Inflammatory macrophage (primary cell): Measurements from ENCODE around the gene NAXD.
"Not testable (repeated sequence)": the region's sequence is repeated elsewhere in the genome, so short reads cannot be mapped to it uniquely, and the experiment has no call there.

Source experiments
- DNase-seq, 2 donors: peaks; one replicate each; pipeline ENCODE4 v3.0.0-alpha.2; 2020 to 2022

The NAXD gene

DNA sequence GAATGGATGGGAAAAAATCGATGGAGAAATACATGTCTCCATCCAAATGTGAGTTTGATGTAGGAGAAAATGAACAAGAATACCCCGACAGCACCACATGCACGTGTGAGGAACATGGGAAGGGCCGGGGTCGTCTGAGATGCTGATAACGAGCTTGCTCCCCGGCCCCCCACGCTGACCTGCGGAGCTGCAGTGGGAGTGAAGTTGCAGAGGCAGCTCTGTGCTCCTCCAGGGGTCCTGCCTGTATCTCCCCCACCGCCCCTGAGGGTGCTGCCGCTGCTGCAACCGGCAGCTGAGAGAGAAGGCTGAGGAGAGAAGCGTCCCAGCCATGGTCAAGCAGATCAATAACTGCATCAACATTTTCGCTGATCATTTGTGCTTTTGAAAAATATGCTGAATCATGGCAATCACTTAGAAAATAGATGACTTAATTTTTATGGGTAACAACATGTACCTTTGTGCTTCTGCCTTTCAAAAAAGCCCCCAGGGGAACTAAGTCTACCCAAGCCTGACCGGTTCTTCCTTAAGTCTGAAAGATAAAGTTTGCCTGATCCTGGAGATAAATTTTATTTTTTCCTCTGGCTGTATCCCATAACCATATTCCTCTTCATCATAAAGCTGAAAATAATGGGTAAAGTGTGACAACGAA, 18.2 kb upstream of the NAXD start:
- DNase-seq = no peak

DNA sequence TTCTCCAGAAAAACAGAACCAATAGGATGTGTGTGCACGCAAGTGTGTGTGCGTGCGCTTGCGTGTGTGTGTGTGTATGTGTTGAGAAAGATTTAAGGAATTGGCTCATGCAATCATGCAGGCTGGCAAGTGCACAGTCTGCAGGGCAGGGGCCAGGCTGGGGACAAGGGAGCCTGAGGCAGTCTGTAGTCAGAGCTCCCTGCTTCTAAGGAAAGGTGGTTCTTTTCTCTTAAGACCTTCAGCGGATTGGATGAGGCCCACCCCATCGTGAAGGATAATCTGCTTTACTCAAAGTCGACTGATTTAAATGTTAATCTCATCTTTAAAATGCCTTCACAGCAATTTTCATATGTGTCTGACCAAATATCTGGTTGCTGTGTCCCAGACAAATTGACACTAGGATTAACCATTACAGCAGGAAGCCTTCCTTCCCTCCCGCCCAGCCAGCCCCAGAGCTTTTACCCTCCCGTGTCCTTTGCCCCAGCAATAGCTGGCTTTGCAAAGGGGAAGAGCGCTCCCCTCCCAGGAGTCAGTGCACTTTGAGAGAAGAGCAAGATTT, 15.0 kb upstream of the NAXD start:
- no peak for DNase-seq

DNA sequence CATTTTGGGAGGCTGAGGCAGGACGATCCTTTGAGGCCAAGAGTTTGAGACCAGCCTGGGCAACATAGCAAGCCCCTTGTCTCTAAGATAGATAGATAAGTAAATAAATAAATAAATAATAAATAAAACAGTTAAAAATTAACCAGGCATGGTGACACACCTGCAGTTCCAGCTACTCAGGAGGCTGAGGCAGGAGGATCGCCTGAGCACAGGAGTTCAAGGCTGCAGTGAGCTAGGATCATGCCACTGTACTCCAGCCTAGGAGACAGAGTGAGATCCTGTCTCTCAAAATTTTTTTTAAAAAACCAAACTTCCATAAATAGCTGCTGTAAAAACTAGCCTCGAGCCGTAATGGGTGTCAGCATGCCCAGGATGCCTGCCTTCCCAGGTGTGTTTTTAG, 14.4 kb upstream of the NAXD start:
- no peak for DNase-seq

DNA sequence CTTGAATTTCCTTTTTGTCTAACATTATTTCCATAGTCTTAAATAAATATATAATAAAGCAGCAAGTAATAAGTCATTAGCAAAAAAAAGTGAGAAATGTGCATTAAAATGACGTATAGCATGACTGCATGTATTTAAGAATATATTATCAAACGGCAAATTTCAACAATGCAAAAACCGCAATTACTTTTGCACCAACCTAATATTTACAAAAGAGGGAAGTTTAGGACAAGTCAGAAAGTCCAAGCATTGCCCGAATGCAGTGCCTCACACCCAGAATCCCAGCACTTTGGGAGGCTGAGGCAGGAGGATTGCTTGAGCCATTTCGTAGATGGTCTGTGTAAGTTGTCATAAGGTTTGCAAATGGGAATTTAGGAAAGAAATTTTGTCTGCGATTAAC, 10.2 kb upstream of the NAXD start:
- DNase-seq = no peak

DNA sequence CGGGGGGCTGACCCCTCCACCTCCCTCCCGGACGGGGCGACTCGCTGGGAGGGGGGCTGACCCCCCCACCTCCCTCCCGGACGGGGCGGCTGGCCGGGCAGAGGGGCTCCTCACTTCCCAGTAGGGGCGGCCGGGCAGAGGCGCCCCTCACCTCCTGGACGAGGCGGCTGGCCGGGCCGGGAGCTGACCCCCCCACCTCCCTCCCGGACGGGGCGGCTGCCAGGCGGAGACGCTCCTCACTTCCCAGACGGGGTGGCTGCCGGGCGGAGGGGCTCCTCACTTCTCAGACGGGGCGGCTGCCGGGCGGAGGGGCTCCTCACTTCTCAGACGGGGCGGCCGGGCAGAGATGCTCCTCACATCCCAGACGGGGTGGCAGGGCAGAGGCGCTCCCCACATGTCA, 9.1 kb upstream of the NAXD start:
- not testable (repeated sequence) for DNase-seq

DNA sequence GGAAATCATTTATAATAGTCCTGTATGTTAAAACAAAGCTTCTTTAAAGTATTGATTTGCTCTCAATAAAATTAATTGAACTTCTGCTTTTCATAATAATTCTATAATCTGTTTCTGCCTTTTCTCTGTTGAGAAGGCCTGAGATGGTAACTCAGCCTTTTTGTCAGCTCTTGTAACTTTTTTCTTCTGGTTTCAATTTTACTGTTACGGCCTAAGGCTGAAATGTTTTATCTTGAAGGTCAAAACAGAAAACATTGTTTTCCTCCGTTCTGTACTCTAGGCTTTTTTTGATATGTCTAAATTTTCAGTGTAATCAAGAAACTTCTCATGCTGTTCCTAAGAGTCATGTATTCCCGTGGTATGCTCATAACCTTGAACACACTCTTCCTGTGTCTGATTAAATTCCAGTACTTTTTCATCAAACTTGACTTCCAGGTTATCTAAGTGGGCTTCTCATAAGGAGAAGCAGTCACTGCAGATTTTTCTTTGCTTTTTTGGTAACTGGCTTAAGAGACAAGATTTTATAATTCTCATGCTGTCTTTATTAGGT, 7.6 kb upstream of the NAXD start:
- DNase-seq = no peak

DNA sequence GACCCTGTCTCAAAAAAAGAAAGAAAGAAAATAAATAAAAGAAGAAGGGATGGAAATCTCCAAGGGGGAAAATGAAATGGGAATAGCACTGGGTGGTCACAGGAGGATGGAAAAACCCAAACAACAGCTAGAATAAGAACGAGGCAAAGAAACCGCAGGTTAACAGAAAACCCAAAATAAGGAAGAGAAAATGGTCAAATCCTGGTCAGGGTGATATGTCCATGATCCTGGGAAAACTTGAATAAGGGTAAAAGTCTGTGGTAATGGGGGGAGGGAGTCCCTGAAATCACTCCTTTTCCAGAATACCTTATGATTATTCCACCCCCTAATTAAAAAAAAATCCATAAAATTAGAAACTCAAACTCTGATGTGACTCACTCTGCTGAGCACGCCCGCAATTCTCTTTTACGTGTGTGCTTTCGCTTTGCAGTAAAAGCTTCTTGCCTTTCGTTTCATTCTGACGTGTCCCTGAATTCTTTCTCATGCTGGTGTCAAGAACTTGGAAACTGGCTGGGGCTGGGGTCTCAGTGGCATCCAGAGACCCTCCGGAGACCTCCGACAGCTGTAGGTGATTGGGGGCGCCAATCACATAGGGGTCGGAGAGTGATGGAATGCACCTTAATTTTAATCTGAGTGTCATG, 4.3 kb upstream of the NAXD start:
- DNase-seq = no peak

DNA sequence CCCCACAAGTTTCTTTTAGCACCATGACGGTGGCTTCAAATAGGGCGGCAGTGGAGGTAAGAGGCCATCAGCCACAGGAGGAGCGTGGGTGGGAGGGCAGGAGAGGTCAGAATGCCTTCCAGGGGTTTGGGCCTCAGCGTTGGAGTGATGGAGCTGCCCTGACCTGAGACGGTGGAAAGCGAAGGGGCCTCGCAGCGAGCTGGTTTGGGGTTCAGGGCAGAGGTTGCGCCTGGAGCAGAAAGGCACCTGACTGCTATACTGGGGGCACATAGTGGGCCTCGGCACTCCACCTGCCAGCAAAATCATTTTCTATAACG, 382 bp upstream of the NAXD start:
- DNase-seq = no peak

DNA sequence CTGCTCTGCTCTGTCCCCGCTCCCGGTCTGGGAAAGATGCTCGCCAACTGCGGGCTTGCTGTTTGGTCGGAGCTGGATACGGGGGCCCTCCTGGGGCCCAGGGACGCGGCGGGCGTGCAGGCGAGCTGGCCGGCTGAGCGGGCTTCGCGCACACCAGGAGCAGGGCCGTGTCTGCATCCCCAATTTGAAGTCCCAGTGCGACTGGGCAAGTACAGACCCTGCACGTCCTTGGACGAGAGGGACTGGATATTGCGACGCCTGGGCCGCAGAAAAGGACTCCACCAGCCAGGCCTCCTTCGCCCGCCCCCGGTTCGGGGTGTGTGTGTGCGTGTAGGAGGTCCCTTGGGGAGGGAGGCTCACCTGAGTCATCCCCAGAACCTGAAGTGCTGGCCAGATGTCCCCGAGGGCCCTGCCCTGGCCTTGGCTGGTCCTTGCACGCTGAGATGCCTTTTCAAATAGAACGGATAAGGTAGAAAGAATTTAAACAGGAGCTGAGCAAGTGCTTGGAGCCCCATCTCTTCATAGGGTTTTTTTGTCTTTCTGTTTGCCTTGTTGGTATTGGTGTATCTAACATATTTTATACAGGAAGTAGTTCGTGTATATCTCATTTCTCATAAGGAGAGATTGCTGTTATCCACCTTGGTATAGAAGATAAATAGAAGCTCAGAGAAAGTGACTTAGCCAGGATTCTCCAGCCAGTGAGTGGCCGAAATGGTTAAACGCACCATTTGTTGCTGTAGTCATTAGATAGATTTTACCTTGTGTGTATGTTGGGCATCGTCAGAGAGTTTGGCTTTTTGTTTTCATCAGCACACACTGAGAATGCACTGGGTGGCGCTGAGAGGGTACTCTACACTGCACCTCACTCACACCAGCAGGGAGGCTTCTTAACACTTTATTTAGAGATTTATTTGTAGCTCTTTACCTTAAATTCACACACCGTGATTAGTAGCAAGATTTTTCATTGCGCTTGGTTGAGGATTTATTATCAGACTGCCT, 1.1 kb downstream of the NAXD start:
- DNase-seq = peak in 1 of 2 donors; percentile 21

DNA sequence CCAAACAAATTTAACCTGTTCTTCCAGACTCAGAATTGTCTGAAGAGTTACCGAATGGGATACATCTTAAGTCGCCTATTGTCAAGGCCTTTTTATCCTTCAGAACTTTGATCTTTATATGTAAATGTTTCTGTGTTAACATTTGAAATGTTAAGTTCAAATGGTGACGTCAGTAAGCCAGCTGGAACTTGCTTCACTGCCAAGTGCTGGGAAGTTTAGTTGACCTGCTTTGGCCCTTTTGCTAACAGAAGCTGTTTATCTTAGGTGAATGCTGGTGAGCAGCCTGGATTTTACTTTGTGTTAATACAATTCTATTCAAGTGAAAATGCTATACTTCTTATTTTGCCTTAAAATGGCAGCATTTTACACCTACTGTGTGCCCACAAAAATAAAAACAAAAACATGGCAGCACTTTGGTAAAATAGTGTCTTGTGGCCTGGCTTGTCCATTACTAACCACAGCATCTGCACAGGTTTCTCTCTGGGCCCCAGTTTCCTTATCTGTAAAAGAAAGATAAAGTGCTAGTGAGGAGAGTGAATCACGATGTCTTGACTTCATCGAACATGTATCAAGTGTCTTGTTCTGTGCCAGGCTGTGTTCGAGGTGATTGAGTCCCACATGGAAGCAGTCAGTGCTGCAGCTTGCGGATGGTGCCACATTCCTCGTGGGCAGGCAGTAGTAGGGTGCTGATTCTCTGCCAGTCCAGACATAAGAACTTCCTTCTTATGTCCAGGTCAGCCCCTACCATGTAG, 2.2 kb downstream of the NAXD start:
- no peak for DNase-seq

DNA sequence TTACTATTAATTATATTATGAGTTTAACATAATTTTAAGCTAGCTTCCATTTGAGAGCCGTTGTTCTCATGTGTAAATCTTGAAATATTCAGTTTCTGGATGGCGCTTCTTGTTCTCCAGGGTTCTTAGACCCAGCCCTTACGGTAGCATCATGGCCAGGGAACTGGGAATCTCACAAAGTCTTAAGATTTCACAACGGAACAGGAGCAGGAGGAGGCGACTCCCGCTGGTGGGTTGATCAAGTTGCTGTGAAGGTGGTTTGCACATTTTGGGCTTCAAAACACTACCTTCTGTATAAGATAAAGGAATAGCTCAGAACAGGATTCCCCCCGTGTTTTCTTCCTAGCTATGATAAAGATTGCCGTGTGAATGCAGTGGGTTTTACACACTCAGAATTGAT, 2.8 kb downstream of the NAXD start:
- DNase-seq = no peak

DNA sequence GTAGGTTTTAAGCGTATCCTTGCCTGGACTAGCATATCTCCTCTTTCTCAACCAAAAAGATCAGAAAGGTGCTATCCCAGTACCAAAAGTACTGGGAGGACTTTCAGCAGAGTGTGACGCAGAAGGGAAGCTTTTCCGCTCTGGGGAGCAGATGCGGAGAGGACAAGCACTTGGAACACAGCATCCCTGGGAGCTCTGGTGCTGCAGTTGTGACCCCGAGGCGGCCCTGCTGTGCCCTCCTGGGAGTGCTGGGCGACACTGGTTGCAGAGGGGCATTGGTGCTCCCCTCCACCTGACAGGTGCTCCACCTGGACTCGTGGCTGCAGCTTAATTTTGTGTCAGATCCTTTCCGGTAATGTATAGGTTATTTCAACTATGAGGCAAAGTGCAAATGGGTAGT, 3.4 kb downstream of the NAXD start:
- DNase-seq = no peak

DNA sequence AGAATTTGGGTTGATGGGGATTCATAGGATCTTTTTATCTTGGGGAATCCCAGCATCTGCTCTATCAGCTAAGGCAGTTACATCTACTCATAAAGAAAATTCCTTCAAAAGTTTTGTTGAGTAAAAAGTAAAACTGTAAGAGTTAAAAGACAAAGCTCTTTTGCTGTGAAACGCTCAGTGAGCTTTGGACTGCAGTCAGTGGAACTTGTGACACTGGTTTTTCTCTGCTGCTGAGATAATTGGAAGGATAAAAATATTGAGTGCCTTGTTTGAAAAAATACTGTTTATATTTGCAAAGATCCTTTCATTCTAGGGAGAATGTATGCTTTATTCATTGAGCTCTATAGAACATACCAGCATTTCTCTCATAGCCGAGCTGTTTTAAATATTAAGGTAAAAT, 5.3 kb downstream of the NAXD start:
- no peak for DNase-seq

DNA sequence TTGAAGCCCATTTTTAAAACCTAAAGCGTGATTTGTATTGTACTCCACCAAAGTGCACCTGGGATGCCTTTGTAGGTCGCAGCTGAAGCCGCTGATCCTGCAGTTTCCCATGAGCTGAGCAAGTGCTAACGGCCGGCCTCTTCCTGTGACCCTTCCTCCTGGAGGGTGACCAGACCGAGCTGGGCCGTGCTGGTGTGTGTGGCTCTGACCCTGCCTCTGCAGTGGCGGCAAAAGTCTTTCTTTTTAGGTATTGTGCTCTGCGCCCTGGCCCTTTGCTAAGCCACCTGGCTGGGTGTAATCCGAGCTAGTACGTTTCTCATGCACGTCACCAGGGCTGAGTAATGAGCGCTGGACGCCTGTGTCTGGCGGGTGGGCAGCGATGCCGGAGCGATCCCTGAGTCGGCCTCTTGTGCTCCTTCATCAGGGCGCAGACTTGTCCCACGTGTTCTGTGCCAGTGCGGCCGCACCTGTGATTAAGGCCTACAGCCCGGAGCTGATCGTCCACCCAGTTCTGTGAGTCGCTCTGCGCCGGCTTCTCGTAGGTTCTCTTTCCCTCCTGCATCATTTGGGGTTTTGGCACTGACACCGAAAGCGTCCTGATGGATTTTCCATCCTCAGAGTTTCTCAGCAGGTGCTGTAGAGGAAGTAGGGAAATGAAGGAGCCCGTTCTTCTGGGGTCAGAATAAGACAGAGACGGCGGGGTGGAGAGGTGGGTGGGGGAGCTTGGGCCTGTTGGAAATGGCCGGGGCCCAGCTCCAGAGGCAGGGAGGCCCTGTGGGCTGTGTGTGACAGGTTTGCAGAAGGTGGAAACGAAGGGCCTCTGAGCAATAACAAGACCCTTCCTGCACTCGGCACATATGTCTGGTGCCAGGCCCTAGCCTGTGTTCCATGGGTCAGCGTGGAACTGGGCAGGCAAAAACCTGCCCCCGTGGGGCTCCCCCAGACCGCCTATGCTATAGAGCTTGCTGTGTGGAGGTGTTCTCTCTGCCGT, 9.7 kb downstream of the NAXD start:
- DNase-seq = no peak

DNA sequence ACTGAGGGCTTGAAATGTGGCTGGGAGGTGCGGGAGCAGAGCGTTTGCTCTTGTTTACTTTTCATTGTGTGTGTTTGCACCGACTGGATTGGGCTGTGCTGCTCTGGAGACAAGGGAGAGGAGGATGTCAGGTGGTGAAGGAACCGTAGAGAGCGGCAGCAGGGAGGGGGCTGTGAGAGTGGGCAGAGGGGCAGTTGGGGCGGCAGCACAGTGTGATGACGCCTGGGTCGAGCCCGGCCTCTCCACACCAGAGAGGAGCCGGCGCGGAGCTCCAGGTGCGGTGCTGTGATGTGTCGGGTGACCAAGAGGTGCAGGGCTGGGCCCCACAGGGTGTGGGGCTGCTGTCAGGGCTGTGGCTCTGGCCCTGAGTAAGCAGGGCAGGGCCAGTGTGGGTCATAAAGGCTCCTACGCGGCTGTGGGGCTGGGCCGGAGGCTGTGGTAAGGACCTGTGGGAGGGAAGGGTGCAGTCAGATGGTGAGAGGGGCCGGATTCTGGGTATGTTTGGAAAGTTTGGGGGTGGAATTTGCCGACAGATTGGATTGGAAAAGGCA, 10.5 kb downstream of the NAXD start:
- DNase-seq = no peak

DNA sequence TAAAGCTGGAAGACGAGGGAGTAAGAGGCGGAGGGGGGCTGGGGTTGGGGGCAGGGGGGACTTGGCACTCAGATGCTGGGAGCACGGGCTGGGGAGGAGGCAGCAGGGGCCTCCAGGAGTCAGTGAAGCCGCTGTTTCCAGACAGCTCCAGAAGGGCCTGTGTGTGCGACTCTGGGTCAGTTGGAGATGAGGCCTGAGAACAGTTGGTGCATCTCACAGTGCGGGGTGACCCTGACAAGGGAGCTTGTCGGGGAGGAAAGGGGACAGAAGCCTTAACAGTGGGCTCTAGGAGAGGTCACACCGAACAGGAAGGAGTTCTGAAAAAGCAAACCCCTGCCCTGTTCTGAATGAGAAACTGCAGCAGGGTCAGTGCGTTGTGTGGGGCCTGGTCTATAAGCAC, 11.2 kb downstream of the NAXD start:
- no peak for DNase-seq

DNA sequence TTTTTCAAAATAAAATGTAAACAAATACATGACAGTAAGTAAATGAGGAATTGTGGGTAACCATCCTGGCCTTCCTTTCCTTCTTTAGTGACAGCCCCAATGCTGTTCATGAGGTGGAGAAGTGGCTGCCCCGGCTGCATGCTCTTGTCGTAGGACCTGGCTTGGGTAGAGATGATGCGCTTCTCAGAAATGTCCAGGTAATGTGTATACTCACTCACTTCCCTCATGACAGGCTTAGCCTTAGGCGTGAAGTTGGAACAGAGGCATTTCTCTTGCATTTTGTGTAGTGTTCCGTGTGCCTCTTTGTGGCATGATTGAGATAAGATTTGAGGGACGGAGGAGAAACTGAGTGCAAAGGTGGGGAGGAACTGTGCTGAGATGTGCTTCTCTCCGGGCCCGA, 12.0 kb downstream of the NAXD start:
- no peak for DNase-seq

DNA sequence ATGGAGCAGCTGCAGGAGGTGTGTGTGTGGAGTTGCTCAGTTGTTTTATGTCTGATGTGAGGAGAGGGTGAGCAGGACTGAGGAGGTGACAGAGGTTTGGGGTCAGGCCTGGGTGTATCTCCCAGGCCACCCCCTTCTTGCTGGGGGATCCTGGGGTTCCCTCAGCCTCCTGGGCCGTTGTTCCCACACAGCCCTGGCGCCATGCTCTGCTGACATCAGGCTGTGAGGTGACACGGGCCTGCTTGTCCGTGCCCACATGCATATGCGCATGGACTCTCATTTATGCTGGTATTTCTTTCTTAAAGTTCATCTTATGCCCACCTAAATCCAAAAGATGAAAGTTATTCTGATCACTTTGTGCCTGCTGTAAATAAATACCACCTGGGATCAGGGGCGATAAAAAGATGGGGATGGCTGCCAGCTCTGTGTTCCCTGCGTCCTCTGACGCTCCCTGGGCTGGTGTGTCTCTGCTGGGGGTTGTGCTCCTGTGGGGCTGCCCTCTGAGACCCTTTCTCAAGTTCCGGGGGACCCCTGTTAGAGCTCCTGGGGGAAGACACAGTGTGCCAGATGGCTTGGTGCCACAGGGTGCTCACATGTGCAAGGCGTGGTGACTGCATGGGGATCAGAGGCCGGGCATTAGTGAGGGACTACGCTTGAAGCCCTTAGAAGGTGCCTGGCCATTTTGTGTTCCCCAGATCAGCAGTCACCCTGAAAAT, 12.6 kb downstream of the NAXD start:
- no peak for DNase-seq

DNA sequence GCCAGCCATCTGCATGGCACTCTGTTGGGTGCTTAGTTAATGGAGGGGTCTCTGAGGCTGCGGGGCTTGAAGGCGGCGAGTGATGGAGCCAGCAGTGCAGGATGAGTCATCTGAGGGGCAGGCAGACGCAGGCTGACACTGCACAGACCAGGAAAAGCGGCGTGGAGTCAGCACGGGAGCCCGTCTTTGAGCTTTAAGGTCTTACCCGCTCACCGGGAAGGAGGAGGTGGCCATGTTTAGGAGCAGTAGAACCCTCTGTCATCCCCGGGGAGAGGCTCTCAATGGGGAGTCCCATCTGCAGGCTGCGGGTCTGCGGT, 13.1 kb downstream of the NAXD start:
- DNase-seq = no peak
